GM12801 (cell line): ENCODE data around the gene HNRNPH2.

Experiments used
- TF ChIP-seq, protein P1 (sequence below): IDR thresholded peaks from one replicate; pipeline ENCODE4 v1.5.1; 2011; ENCODE audit warnings: control low read depth; ENCODE audit not compliant: insufficient read length; ENCODE audit errors: extremely low read depth

Gene HNRNPH2

DNA sequence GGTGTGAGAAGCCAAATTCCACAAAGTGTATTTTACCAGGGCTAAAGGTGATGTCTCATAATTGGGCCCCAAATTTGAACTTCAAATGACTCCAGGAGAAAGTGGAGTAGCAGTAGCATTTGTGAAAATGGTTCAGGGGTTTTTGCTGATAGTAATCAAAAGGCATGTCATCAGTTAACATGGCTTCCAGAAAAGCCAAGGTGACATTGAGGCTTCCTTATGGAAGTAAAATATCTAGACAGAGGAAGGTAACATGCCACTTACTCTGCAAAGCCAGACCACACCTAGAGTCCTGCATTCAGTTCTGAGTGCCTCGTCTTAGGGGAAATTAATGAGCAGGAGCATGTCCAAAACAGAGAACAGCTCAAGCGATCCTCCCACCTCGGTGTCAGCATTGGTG is 19.4 kb upstream of the HNRNPH2 start:
- TF ChIP-seq, protein P1, sequence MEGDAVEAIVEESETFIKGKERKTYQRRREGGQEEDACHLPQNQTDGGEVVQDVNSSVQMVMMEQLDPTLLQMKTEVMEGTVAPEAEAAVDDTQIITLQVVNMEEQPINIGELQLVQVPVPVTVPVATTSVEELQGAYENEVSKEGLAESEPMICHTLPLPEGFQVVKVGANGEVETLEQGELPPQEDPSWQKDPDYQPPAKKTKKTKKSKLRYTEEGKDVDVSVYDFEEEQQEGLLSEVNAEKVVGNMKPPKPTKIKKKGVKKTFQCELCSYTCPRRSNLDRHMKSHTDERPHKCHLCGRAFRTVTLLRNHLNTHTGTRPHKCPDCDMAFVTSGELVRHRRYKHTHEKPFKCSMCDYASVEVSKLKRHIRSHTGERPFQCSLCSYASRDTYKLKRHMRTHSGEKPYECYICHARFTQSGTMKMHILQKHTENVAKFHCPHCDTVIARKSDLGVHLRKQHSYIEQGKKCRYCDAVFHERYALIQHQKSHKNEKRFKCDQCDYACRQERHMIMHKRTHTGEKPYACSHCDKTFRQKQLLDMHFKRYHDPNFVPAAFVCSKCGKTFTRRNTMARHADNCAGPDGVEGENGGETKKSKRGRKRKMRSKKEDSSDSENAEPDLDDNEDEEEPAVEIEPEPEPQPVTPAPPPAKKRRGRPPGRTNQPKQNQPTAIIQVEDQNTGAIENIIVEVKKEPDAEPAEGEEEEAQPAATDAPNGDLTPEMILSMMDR = no peak

DNA sequence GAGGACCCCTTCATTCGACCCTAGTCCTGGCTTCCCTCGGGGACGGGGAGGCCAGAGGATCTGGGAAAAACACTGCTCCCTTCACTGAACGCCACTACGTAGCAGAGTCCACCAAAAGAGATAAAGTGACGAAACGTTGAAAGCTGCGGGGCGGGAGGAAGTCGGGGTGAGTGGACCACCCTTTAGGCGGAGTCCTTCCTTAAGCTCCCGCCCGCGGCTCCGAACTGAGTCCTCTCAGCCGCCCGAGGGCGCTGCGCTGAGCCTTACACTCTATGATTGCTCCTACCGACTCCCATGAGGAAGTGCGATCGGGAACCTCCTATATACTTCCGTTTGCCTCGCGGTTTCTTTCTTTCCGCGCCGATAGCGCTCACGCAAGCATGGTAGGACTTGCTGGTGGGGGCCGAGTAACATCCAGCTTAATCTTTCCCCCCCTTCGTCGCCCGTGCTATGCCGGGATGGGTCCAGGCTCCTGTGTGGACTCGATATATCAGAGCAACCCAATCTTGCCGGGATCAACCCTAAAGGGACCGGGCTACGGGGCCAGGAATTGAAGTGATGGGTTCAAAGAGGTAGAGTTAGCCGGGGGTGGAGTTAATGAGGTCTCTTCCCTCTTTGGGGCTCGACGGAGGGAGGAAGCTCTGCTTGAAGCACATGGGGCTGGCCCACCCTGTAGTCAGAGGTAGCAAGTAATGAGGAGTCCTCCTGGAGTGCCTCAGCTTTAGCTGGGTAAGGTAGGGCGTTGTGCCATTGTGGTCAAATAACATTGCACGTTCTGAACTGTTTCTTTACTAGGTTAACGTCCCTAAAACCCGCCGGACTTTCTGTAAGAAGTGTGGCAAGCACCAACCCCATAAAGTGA is 17.1 kb upstream of the HNRNPH2 start, which contains the start of gene RPL36A:
Gene RPL36A, plus strand, starts transcription at position 348 of the 862 bp plus-strand sequence. Its CDS starts 33 bp downstream, at position 381.
- TF ChIP-seq, protein P1 = no peak

DNA sequence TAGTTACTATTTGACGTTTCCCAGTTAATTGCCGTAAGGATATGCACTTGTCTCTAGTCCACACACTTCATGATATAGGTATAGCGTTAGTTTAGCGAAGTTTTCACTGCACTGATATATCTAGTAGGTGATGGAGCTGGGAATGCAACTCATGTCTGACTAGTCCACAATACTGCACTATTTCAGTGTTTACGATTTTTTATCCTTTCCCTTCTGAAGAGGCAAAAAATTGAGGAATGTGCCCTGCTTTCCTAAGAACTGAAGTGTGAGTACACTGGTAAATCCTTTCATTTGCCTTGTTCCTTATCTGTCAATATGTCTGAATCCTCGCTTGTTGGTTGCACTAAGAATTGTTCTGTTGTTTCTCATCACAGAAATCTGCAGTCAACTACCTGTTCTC is 16.2 kb upstream of the HNRNPH2 start:
- TF ChIP-seq, protein P1 = no peak

DNA sequence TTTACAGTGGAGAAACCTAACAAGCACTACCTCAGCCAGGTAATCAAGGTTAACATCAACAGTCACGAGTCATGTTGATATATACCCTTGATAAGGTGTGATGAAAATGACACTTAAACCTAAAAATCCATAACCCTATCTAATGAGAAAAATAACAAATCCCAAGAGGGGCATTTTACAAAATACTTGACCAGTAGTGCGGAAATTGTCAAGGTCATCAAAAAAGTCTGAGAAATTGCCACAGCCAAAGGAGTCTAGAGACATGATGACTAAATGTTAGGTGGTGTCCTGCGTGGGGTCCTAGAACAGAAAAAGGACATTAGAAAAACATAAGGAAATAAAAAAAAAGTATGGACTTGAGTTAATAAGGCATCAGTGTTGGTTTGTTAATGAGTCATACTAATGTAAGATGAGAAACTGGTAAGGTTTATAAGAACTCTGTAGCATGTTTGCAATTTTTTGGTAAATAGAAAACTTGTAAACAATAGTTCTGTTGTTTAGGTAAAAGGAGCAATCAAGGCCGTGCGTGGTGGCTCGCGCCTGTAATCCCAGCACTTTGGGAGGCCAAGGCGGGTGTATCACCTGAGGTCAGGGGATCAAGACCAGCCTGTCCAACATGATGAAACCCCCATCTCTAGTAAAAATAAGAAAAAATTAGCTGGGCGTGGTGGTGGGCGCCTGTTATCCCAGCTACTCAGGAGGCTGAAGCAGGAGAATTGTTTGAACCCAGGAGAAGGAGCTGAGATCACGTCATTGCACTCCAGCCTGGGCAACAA is 14.3 kb upstream of the HNRNPH2 start:
- TF ChIP-seq, protein P1 = no peak

DNA sequence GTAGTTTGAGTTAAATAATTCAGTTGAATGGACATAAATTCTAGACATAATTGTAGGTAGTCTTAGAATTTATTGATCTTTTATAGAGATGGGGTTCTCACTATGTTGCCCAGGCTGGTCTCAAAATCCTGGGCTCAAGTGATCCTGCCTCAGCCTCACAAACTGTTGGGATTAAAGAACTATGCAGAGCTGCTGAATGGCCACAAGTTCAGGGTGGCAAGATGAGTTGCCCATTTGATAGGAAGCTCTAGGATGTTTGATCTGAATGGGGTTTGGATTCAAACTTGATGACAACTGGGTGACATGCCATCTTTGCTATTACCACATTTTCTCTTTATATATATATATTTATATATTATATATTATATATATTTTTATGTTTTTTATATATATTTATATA is 13.7 kb upstream of the HNRNPH2 start:
- TF ChIP-seq, protein P1 = no peak

DNA sequence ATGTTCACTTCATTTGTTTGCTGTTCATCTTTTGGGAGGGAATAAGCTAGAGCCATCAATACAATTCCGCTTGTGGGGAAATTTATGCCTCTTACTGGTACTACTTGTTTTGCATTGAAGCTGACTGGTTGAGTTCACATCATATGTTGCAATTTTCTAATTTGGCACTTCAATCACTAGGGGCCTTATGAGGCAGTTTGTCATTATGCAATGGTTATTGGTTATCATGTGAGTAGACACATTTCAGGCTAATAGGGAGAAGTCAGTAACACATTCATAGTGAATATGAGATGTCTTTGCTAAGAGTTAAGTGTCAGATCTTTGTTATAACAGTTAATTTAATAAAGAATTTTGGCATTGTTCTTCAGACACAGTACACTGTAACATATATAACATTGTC is 12.2 kb upstream of the HNRNPH2 start:
- TF ChIP-seq, protein P1 = no peak

DNA sequence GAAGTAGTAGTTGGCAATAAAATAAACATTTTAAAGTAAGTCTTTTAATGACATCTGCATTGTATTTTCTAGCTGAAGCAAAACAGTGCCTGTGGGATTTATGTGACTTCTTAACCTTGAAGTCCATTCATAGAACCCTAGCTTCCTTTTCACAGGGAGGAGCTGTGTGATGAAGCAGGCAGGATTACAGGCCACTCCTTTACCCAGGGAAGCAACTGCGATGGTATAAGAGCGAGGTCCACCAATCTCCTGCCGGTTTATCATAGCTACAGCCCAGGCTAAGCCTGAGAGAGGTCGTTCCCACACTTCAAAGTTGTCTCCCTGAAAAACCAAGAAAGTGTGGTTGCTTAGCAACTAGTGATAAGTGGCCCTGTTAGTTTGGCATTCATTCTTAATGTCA is 10.2 kb upstream of the HNRNPH2 start:
- TF ChIP-seq, protein P1 = no peak
